HEK293 (cell line): ENCODE data around the gene CYB5B.

Source experiments
- ATF2 ChIP-seq: fragments of 450-650 bp; formaldehyde crosslinking; IDR thresholded peaks from 2 replicates; pipeline ENCODE4 v1.5.1; 2016; ENCODE audit warnings: missing biosample characterization, missing genetic modification characterization, low read depth
- CTCF ChIP-seq: fragments of 450-650 bp; formaldehyde crosslinking; IDR thresholded peaks from 2 replicates; pipeline ENCODE4 v1.5.1; 2016; ENCODE audit warnings: missing biosample characterization, missing genetic modification characterization

GRCh38 chr16:69509125-69509524, 84.7 kb downstream of the CYB5B start:
- TF ChIP-seq CTCF (tag by site-specific recombination) (no peak), ATF2 (tag by site-specific recombination) (no peak)
